K562 (cell line): ENCODE measurements around the gene CEND1. TPM values are rescaled to one million over a fixed set of nuclear protein-coding genes. Genes with fewer than 3 reads are reported as not detected.

Experiments used
- CBX3 ChIP-seq, 2 experiments: IDR thresholded peaks; 1 replicate in 1 of 2; 2 replicates in 1 of 2; pipeline ENCODE4 v1.6.1; 2012; ENCODE audit warnings: inconsistent platforms in 2 of 2, low read length in 2 of 2, borderline replicate concordance in 1 of 2, control low read depth in 1 of 2
- CCNT2 ChIP-seq: IDR thresholded peaks from 2 replicates; pipeline ENCODE4 v1.6.1; 2011; ENCODE audit warnings: borderline replicate concordance, low read depth, mild to moderate bottlenecking, moderate library complexity, mixed read lengths, low read length; ENCODE audit not compliant: insufficient read length; ENCODE audit errors: extremely low read depth
- CUX1 ChIP-seq: fragments of 200-800 bp; sonication (Bioruptor generic); IDR thresholded peaks from 2 replicates; pipeline ENCODE4 v1.6.1; 2016; ENCODE audit warnings: missing genetic modification characterization, missing compliant biosample characterization
- ELF4 ChIP-seq: fragments of 450-650 bp; formaldehyde crosslinking; IDR thresholded peaks from 2 replicates; pipeline ENCODE4 v1.4.0; 2022; ENCODE audit warnings: missing genetic modification characterization
- HDAC2 ChIP-seq: fragments of 450-650 bp; IDR thresholded peaks from 2 replicates; pipeline ENCODE4 v1.6.1; 2016; ENCODE audit warnings: mild to moderate bottlenecking
- HDAC6 ChIP-seq: IDR thresholded peaks from 2 replicates; pipeline ENCODE4 v1.6.1; 2012; ENCODE audit warnings: low read depth, mild to moderate bottlenecking, control low read depth, inconsistent platforms, low read length, moderate library complexity
- HLTF ChIP-seq: fragments of 450-650 bp; IDR thresholded peaks from 2 replicates; pipeline ENCODE4 v1.6.1; 2016
- HMBOX1 ChIP-seq: sonication (generic); IDR thresholded peaks from 2 replicates; pipeline ENCODE4 v1.6.1; 2016
- MEF2D ChIP-seq: conservative IDR thresholded peaks from 2 replicates; pipeline ENCODE4 v1.6.1; 2016; ENCODE audit warnings: low read depth, missing genetic modification characterization, missing compliant biosample characterization
- NFE2 ChIP-seq: IDR thresholded peaks from 2 replicates; pipeline ENCODE4 v1.6.1; 2014; ENCODE audit warnings: antibody characterized with exemption, low read depth
- PTBP1 ChIP-seq: fragments of 200-400 bp; formaldehyde crosslinking; IDR thresholded peaks from 2 replicates; pipeline ENCODE4 v1.6.1; 2017; ENCODE audit warnings: low read depth, low read length
- SFPQ ChIP-seq: fragments of 200-400 bp; formaldehyde crosslinking; IDR thresholded peaks from 2 replicates; pipeline ENCODE4 v1.6.1; 2017; ENCODE audit warnings: mild to moderate bottlenecking, low read depth, low read length, moderate library complexity
- SIN3B ChIP-seq: fragments of 450-650 bp; IDR thresholded peaks from 2 replicates; pipeline ENCODE4 v1.6.1; 2017; ENCODE audit warnings: low read depth, mild to moderate bottlenecking, moderate library complexity
- UBTF ChIP-seq, 2 experiments: IDR thresholded peaks; 2 replicates each; pipeline ENCODE4 v1.6.1; 2012; ENCODE audit warnings: improper control_type of control experiment in 2 of 2, low read depth in 2 of 2, low read length in 2 of 2, borderline replicate concordance in 1 of 2
- ZBTB7A ChIP-seq: IDR thresholded peaks from 2 replicates; pipeline ENCODE4 v1.6.1; 2011; ENCODE audit warnings: low read depth, mild to moderate bottlenecking, low read length, moderate library complexity, borderline replicate concordance; ENCODE audit not compliant: control insufficient read depth
- ZNF217 ChIP-seq: sonication (generic); formaldehyde crosslinking; IDR thresholded peaks from 2 replicates; pipeline ENCODE4 v1.8.0; 2022; ENCODE audit warnings: mild to moderate bottlenecking, missing genetic modification reagents
- ZNF77 ChIP-seq: fragments of 250-450 bp; sonication (Bioruptor Pico); IDR thresholded peaks from 2 replicates; pipeline ENCODE4 v1.5.0; 2020
- polyA plus RNA-seq, 8 experiments: library from polyadenylated mRNA; depleted of rRNA in 4 of 8; stranded (reverse) in 5 of 8; unstranded in 3 of 8; fragments of >200 nt; fragmentation: Nextera tagmentation in 2 of 8; fragmentation: Illumina TruSeq in 1 of 8; extraction: Ambion mirVana in 2 of 8; extraction: Trizol in 1 of 8; gene quantifications; 2 replicates each; pipeline versions ENCODE4 v1.2.1 to v1.2.3, GENCODE V29; 2011 to 2014; ENCODE audit warnings: inconsistent platforms in 1 of 8, missing spikeins in 1 of 8
- total RNA-seq, 7 experiments: library from RNA; depleted of rRNA in 6 of 7; stranded (reverse); fragments of >200 nt in 6 of 7; fragmentation: Illumina TruSeq in 2 of 7; extraction: Trizol in 2 of 7; gene quantifications; 2 replicates each; pipeline versions ENCODE4 v1.2.1 to v1.2.3, GENCODE V29; 2011 to 2021; ENCODE audit warnings: low replicate concordance in 1 of 7

CEND1 gene
- total and polyA plus RNA-seq, 9 of the 15 experiments (the other 6 are each of a cell fraction or from before 2014, with no cell fraction given), result 0.13 to 0.18 (median 0.16) TPM; not detected in 6

GRCh38 chr11:797296-798092 is 7.6 kb upstream of the CEND1 start (continued):
- TF ChIP-seq SFPQ (no peak), SIN3B (no peak), MEF2D (no peak), CUX1 (no peak), PTBP1 (no peak), ZNF217 (CRISPR knock-in tag) (no peak), NFE2 (no peak), HMBOX1 (no peak), CCNT2 (no peak), HDAC6 (no peak), HLTF (no peak), ELF4 (CRISPR knock-in tag) (no peak), CBX3 (IDR thresholded peaks at IDR 0.05; ENCODE audit: borderline replicate concordance in 1 of 2, low read length in 2 of 2) (no peak), UBTF (IDR thresholded peaks at IDR 0.05; ENCODE audit: borderline replicate concordance in 1 of 2, low read depth in 2 of 2, low read length in 2 of 2) (no peak; a peak in 1 of 4 replicates), ZNF77 (no peak), ZBTB7A (no peak), HDAC2 (peak; percentile 30; the same call in 1 of the 2 replicates)
